Fibroblast of upper back skin (primary cell): ENCODE measurements around the gene SNCAIP.
"Not testable (repeated sequence)": the region's sequence is repeated elsewhere in the genome, so short reads cannot be mapped to it uniquely, and the experiment has no call there.

Experiments
- DNase-seq: peaks from one replicate; pipeline ENCODE4 v3.0.0-alpha.2; 2013

SNCAIP gene

DNA sequence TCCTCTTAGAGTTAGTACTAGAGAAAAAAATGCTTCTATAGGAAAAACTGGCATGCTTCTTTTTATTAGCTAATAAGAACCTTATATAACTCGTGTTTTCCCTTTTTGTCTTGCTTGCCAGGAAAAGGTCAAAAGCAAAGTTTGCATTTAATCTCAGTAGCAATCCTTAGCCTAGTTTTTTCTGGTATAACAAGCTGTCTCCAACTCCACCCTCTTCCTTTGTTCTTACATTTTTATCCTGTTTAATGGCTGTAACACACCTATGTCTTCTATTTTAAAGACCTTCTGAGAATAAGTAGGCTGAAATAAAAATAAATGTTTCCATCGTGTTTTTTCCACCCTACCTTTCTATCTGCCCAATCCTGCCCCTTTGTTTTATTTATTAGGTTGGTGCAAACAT is 158.3 kb downstream of the SNCAIP start:
- no peak for DNase-seq

- DNase-seq, result no peak
Measured at GRCh38 chr5:122471031-122471751, 159.2 kb downstream of the SNCAIP start.

DNA sequence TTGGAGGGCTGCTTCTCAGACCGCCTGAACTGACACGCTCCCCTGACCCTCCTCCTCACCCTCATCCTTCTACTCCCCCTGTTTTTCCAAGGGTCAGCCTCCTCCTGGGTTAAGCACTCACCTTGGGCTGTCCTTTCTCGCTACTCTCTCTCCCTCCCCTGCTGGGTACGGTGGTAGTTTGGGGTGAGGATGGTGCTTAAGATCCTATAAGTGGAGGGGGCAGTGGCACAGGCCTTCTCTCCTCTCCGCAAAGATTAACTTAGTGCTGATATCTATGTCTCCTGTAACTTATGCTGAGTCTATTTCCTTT is 159.7 kb downstream of the SNCAIP start:
- DNase-seq, result no peak

- DNase-seq, result no peak
Measured at GRCh38 chr5:122473138-122473843, 161.3 kb downstream of the SNCAIP start.

DNA sequence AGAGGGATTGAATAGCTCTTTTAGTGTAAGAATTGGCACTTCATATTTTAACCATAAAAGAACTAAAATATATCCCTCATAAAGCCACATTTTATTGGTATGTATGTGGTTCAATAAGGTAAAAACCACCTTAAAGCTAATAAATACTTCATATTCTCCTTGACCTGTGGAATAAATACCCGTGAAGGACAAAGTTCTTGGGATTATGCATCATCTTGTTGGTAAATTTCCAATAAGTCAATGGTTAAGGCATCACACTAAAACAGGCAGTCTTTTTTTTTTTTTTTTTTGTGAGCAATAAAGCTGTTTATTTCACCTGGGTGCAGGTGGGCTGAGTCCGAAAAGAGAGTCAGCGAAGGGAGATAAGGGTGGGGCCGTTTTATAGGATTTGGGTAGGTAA is 161.9 kb downstream of the SNCAIP start:
- DNase-seq, result no peak

GRCh38 chr5:122478741-122479442 is 166.9 kb downstream of the SNCAIP start:
- DNase-seq, result no peak

DNA sequence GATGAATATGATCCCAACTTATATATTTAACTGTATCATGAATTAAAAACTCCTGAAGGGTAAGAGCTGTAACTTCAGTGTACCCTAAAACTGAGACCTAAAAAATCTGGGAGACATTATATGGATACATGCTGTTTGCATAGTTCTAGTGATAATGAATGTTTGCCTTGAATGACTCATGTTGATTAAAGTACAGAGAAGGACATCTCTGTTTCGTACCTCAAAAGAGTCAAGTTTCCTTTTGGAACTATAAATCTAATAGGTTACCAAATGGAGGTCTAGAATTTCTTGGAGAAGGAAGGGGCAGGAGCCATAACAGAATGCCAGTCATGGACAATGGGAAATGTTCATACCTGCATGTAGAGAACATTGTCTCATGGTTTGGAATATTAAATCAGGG is 168.1 kb downstream of the SNCAIP start:
- no peak for DNase-seq

- DNase-seq, result no peak
Measured at GRCh38 chr5:122484103-122484502, 172.1 kb downstream of the SNCAIP start.

GRCh38 chr5:122485226-122485625 is 173.2 kb downstream of the SNCAIP start:
- DNase-seq, result no peak

DNA sequence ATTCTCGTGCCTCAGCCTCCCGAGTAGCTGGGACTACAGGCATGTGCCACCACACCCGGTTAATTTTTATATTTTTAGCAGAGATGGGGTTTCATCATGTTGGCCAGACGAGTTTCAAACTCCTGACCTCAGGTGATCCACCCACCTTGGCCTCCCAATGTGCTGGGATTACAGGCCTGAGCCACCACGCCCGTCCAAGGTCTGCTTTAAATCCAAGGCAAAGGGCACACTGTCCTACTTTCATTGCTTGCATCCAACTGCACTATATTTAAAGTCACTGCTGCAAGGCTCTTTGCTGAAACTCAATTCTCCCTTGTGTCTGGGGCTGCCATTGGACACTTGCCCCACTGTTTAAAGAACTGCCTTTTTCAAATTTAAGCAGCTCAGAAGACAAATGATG is 174.6 kb downstream of the SNCAIP start:
- not testable (repeated sequence) for DNase-seq

DNA sequence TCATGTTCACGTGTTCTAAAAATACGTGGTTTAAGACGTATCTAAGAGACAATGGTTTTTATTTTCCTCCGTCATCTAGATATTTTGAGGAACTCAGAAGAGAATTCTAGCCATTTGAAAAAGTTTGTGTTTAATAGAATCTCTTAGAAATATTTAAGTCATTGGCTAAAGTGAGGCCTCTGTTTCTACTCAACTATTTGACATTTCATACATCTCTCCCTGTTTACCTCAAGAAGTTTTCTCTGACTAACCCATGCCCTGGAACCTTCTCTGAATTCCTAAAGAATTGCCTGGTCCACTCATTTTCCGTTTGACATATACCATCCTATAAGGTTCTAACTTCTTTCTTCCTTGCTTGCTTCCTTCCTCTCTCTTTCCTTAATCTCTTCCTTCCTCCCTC is 178.7 kb downstream of the SNCAIP start:
- DNase-seq, result no peak

- peak; percentile 18 for DNase-seq
Measured at GRCh38 chr5:122492675-122493074, 180.6 kb downstream of the SNCAIP start.

DNA sequence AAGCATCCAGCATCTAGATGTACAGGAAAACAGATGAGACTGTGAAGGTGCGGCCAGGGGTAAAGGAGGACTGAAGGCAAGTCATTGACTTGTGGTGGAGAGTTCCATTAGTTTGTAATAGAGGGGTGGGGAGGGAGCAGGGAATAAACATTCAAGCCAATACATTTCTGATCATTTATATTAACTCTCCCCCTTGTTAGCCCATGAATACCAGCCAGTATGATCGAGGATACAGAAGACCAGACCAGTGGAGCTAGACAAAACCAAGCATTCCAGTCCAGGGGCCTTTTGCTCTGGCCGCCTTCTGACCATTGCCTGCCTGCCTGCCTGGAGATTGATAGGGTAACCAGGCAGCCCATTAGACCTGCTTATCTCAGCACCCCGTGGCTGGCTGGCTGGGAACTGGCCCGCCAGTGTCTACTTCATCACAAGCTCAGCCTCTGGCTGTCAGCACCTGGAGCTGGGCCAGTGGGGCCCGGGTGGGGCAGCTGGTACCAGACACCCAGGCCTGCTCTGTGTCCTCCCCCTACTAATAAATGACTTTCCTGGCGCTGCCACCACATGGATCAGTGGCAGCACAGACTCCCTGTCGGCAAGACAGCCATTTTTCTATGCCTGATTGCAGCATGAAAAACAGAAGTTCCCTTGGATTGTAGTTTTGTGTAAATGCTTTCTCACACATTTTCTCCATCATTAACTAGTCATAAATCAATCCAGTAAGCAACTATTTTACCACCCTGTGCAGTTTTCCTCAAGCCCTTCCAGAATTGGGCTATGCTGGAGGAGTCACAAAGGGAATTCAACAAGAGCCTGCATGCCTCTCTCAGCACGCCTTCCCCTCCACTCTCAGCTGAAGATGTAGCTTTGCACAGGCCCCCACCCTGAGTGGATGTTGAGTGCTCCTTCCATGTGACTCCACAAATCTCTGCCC is 181.3 kb downstream of the SNCAIP start:
- peak; percentile 19 for DNase-seq

DNA sequence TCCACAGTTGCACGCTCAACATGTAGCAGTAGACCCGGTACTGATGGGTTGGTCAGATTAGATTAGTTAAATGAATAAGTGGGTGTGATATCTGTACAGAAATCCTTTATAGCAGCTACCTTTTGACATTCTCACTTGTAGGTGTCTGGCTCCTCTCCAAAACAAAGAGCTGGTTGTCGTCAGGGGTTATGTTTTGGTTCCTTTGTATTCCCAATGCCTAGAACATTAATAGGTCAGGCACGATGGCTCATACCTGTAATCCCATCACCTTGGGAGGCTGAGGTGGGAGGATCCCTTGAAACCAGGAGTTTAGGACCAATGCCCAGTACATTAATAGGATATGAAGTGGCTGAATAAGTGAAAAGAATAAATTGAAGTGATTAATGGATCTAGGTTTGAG is 182.1 kb downstream of the SNCAIP start:
- DNase-seq, result no peak

- peak; percentile 50 for DNase-seq
Measured at GRCh38 chr5:122498163-122498562, 186.1 kb downstream of the SNCAIP start.

DNA sequence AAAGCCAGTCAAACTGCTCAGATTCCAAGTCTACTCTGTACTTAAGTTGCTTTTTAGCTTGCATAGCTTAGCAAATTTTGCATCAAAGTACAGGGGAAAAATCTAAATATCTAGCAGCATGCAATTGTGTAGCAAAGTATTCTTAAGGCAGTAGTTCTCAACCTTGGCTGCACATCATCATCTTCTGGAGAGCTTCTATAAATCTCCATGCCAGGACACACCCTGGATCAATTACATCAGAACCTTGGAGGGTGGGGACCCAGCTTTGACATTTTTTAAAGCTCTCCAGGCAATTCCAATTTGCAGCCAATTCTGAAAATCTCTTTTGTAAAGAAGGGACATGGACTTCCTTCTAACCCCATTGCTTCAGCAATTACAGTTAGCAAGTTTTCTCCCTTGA is 187.5 kb downstream of the SNCAIP start:
- no peak for DNase-seq

GRCh38 chr5:122500245-122501088 is 188.4 kb downstream of the SNCAIP start:
- peak; percentile 73 for DNase-seq

DNA sequence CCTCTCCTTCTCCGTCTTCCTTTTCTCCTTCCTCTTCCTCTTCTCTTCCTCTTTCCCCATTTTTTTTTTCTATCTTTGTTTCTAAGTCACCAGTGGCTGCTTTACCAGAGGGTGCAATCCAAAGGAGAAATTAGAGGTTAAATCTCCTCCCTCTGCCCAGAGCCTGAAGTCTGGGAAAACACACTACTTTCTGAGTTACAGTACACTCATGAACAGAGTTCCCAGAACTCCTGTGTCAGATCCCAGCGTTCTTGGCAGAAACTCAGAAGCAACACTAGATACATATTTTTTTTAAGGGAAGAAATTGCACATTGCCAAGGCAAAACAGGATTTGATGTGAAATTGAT is 189.0 kb downstream of the SNCAIP start:
- peak; percentile 44 for DNase-seq

- DNase-seq, result no peak
Measured at GRCh38 chr5:122507045-122507444, 195.0 kb downstream of the SNCAIP start.

- no peak for DNase-seq
Measured at GRCh38 chr5:122507581-122507980, 195.5 kb downstream of the SNCAIP start.

DNA sequence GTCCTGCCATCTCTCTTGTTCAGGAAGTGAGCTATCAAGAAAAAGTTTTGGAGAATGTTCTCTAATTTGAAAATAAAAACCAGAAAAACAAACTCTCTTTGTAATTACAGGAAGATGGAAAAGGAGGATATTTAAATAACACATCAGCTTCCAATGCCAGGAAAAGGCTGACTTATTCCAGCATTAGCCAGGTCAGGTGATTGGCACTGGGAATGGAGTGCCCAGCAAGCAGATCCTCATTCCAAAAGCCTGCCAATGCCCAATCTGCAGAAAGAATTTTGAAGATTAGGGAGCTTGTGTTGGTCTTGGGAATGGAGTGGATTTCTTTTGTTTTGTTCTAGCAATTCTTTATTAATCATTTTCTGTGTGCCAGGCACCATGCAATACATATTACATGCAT is 196.6 kb downstream of the SNCAIP start:
- DNase-seq, result no peak
